Ecto neural progenitor cell (in vitro differentiated cells): ENCODE data around the gene MON1B.
"Not testable (repeated sequence)": the region's sequence is repeated elsewhere in the genome, so short reads cannot be mapped to it uniquely, and the experiment has no call there.

ENCODE experiments used
- DNase-seq: peaks from one replicate; pipeline ENCODE4 v3.0.0-alpha.2; 2018; ENCODE audit warnings: low spot score

Gene MON1B

GRCh38 chr16:77197747-77198146, 6.8 kb downstream of the MON1B start:
- no peak for DNase-seq

DNA sequence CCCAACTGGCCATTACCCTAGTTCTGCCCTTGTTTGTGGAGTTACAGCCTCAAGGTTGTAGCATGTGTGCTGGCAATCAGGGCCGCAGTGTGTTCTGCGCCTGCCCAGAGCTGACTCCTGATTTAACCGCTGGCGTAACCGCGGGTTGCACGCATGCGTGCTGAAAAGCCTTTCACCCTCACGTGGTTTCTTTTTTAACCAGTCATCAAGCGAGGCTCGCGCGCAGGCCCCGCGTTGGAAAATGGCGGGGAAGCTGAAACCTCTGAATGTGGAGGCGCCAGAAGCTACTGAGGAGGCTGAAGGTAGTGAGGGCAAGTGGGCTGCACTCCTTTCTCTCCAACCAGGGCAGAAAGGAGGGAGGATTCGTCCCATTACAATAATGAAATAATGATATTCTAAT, 8.2 kb downstream of the MON1B start, which contains the start of gene SYCE1L:
Gene SYCE1L (plus strand): TSS at position 198 of the 400 bp plus-strand sequence. CDS start 44 bp downstream, at position 242.
- DNase-seq = no peak

DNA sequence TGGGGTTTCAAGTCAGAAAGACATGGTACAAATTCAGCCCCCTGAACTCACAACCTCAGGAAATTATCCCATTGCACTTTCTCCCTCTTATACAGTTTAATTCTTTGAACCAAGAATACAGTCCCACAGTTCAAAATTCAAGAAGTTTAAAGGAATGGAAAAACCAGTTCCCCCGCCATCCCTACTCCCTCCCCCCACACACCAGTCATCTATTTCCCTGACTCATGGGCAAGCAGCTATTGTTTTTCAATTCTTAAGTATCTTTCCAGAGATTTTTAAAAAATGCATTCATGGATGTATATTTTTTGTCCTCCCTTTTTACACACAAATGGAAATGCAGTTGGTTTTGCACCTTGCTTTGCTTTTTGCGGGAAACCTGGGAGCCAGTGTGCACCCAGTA, 15.5 kb downstream of the MON1B start:
- no peak for DNase-seq

GRCh38 chr16:77207030-77207429, 16.0 kb downstream of the MON1B start:
- DNase-seq = no peak

DNA sequence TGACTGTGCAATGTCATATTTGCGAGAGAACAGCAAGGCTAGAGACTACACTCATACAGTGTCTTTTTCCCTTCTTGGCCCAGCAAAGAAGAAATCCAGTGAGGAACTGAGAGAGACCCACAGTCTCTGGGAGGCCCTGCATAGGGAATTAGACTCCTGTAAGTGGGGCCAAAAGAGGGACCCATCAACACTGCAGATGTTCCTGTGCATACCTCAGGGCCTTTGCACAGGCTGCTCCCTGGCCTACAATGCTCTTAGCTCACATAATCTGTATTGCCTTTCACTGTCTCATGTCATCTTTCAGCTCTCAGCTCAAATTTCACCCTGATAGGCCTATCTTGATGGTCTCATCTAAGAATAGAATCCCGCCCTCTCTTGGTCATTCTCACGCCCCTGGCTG, 17.4 kb downstream of the MON1B start:
- no peak for DNase-seq

GRCh38 chr16:77211880-77212740, 21.1 kb downstream of the MON1B start:
- DNase-seq = peak; percentile 86

GRCh38 chr16:77212741-77213541, 22.0 kb downstream of the MON1B start:
- DNase-seq = no peak

- DNase-seq = no peak
Observed at GRCh38 chr16:77213542-77214106, 22.6 kb downstream of the MON1B start.

DNA sequence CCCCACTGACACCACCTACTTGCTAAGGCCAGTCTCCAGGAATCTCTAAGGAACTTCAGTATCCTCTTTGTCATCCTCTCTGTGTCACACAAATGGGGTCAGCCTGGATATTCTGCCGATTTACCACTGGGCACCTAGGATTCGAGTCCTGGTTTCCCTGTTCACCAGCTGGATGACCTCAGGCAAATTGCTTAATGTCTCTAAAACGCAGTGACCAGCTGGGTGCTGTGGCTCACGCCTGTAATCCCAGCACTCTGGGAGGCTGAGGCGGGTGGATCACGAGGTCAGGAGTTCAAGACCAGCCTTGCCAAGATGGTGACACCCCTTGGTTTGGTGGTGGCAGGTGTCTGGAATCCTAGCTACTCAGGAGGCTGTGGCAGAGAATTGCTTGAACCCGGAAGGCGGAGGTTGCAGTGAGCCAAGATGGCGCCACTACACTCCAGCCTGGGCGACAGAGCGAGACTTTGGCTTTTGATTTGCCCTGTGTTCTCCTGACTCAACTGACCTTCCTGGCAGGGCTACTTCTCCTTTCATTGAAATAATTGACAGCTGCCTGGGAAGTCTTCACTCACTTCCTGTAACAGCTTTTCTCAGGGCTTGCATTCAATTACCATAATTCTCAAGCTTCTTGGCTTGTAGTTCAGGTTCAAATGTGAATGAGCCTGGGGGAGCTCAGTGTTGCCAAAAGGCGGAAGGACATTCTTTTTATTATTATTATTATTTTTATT, 23.6 kb downstream of the MON1B start:
- DNase-seq = no peak

GRCh38 chr16:77219437-77219836, 28.4 kb downstream of the MON1B start:
- DNase-seq = no peak

GRCh38 chr16:77220427-77220826, 29.4 kb downstream of the MON1B start:
- no peak for DNase-seq

DNA sequence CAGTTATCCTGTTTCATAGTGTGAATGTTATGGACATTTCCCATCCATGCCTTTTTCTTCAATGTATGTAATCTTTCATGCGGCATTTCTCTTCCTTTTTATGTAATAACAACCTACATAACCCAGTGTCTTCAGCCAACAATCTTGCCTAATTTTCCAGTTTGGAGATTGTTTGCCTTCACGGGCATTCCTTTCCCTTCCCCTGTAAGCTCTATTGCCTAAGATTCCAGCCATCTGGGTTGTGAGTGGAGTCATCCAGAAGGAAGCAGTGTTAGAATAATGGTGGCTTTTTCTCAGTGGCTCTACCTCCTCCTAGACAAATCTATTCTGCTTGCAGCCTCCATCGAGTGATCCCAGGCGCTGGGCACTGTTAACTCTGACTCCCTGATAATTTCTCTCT, 30.5 kb downstream of the MON1B start:
- DNase-seq = no peak

DNA sequence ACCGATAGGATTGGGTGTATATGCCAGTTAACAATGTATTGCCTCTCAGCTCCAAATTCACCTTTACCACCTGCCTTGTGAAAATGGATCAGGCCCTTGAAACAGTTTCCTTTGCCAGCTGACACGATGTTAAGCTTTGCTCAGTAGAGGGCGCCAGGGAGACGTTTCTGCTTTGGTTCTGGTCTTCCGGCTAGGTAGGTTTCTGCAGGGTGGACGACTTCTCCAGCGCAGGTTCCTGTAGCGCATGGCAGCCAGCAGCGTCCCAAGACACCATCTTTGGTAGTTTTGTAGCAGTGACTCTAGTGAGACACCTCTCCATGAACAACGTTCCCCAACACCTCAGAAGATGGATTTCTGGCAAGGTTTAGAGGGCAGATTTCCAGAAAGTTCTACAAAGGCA, 32.2 kb downstream of the MON1B start:
- no peak for DNase-seq

GRCh38 chr16:77225182-77225581, 34.2 kb downstream of the MON1B start:
- no peak for DNase-seq

GRCh38 chr16:77227745-77228144, 36.8 kb downstream of the MON1B start:
- no peak for DNase-seq

- no peak for DNase-seq
Observed at GRCh38 chr16:77231047-77231446, 40.1 kb downstream of the MON1B start.

- no peak for DNase-seq
Observed at GRCh38 chr16:77233799-77234519, 43.0 kb downstream of the MON1B start.

- no peak for DNase-seq
Observed at GRCh38 chr16:77234611-77235010, 43.6 kb downstream of the MON1B start.

GRCh38 chr16:77236063-77236511, 45.1 kb downstream of the MON1B start:
- peak; percentile 95 for DNase-seq

DNA sequence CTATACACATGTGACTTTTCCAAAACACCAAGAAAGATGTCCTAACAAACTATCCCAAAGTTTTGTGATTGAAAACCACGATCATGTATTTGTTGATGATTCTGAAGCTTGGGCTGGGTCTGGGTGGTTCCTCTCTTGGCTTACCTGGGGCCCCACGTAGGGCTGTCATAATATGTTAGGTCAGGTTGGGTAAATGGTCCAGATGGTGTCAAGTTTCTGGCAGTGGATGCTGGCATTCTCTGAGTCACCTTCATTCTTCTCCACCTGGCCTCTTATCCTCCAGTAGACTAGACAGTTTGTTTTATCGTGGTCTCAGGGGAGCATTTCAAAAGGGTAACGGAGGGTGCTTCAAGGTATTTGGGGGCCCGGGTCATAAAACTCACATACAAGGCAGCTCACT, 47.6 kb downstream of the MON1B start:
- no peak for DNase-seq

GRCh38 chr16:77242471-77242870, 51.5 kb downstream of the MON1B start:
- DNase-seq = not testable (repeated sequence)
